GM12878 (cell line): ENCODE measurements around the gene ZMYND11. TPM values are rescaled to one million over a fixed set of nuclear protein-coding genes. Genes with fewer than 3 reads are reported as not detected.

Source experiments
- ATAC-seq: fragments of 200-7000 bp; cut with Tn5 transposase; 3 replicates; pipeline ENCODE4 v1.9.1; 2020; ENCODE audit warnings: mild to moderate bottlenecking, moderate library complexity
- BruUV-seq: library from RNA; stranded (reverse); fragments of 400-500 nt; replicated peaks from 2 replicates; lab custom pipeline; 2021; lab: Mats Ljungman, UMichigan
- CTCF ChIA-PET: fragments of 300-600 bp; sonication (Branson Sonifier 250); formaldehyde crosslinking; extraction: SDS; loops from one replicate; lab custom pipeline; 2021; ENCODE audit warnings: inconsistent platforms; lab: Yijun Ruan, JAX
- POLR2A ChIA-PET: fragments of 350-600 bp; formaldehyde crosslinking; extraction: SDS; loops from one replicate; lab custom pipeline; 2021; ENCODE audit warnings: inconsistent platforms; lab: Charles Lee
- RAD21 ChIA-PET: fragments of 300-600 bp; sonication (Branson Sonifier 250); formaldehyde crosslinking; loops from one replicate; lab custom pipeline; 2023; ENCODE audit warnings: antibody characterized with exemption; ENCODE audit not compliant: unreplicated experiment; lab: Charles Lee
- SMC1A ChIA-PET: fragments of 300-600 bp; sonication (Branson Sonifier 250); formaldehyde crosslinking; loops from one replicate; lab custom pipeline; 2023; ENCODE audit not compliant: unreplicated experiment, uncharacterized antibody; lab: Charles Lee
- DNase-seq: peaks from one replicate; pipeline ENCODE4 v3.0.0-alpha.2; 2011; ENCODE audit warnings: low read depth, low spot score
- FAIRE-seq: peaks from 3 replicates; lab custom pipeline; 2011; peaks lifted over from hg19 to GRCh38; lab: Jason Lieb, UNC
- H2AFZ ChIP-seq: 2 replicates; pipeline ENCODE4 v1.6.0; 2011; ENCODE audit warnings: low read depth, low read length, control low read depth; ENCODE audit not compliant: control insufficient read depth
- H3K27ac ChIP-seq: 2 replicates; pipeline ENCODE4 v1.5.1; 2011; ENCODE audit warnings: control low read depth; ENCODE audit not compliant: control insufficient read depth, insufficient read depth
- H3K27me3 ChIP-seq, 2 experiments: replicated peaks in 1 of 2; 2 replicates each; pipeline versions ENCODE4 v1.6.0 to v1.6.1; 2011; ENCODE audit warnings: low read length in 1 of 2; ENCODE audit not compliant: control insufficient read depth in 2 of 2, insufficient read depth in 2 of 2
- H3K36me3 ChIP-seq, 2 experiments: 2 replicates each; pipeline ENCODE4 v1.5.1; 2011; ENCODE audit warnings: low read length in 1 of 2; ENCODE audit not compliant: control insufficient read depth in 2 of 2, insufficient read depth in 2 of 2
- H3K4me1 ChIP-seq: 2 replicates; pipeline ENCODE4 v1.6.1; 2011; ENCODE audit warnings: mild to moderate bottlenecking, low read length, moderate library complexity, mixed read lengths; ENCODE audit not compliant: control insufficient read depth, insufficient read depth
- H3K4me2 ChIP-seq: 2 replicates; pipeline ENCODE4 v1.6.0; 2011; ENCODE audit warnings: control low read depth; ENCODE audit not compliant: control insufficient read depth, insufficient read depth
- H3K4me3 ChIP-seq: fragments of 200-600 bp; sonication (generic); 2 replicates; pipeline ENCODE4 v1.5.1; 2016
- H3K79me2 ChIP-seq: 2 replicates; pipeline ENCODE4 v1.6.0; 2011; ENCODE audit warnings: low read length; ENCODE audit not compliant: control insufficient read depth, insufficient read depth
- H3K9ac ChIP-seq: 2 replicates; pipeline ENCODE4 v1.8.0; 2011; ENCODE audit warnings: low read length, control low read depth, mixed read lengths; ENCODE audit not compliant: control insufficient read depth, insufficient read depth
- H3K9me3 ChIP-seq: replicated peaks from 3 replicates; pipeline ENCODE4 v1.5.1; 2011; ENCODE audit warnings: mild to moderate bottlenecking, low read length; ENCODE audit not compliant: control insufficient read depth, insufficient read depth
- H4K20me1 ChIP-seq: 2 replicates; pipeline ENCODE4 v1.6.0; 2011; ENCODE audit not compliant: control insufficient read depth, insufficient read depth
- ATF2 ChIP-seq: IDR thresholded peaks from 2 replicates; pipeline ENCODE4 v1.6.1; 2012; ENCODE audit warnings: low read length, inconsistent platforms
- CBX3 ChIP-seq: fragments of 200-600 bp; sonication (generic); IDR thresholded peaks from 2 replicates; pipeline ENCODE4 v1.6.1; 2016; ENCODE audit warnings: low read depth, borderline replicate concordance
- CEBPZ ChIP-seq: fragments of 150-350 bp; IDR thresholded peaks from 2 replicates; pipeline ENCODE4 v1.6.1; 2016; ENCODE audit warnings: low read depth, low read length
- HDGF ChIP-seq: fragments of 450-650 bp; IDR thresholded peaks from 2 replicates; pipeline ENCODE4 v1.6.1; 2016; ENCODE audit warnings: antibody characterized with exemption
- JUND ChIP-seq: IDR thresholded peaks from 2 replicates; pipeline ENCODE4 v1.6.1; 2012; ENCODE audit warnings: low read depth, mild to moderate bottlenecking, low read length, improper control_type of control experiment, moderate library complexity
- LARP7 ChIP-seq: fragments of 450-650 bp; IDR thresholded peaks from 2 replicates; pipeline ENCODE4 v1.6.1; 2017; ENCODE audit warnings: mild to moderate bottlenecking
- MYC ChIP-seq: IDR thresholded peaks from 2 replicates; pipeline ENCODE4 v1.6.1; 2011; ENCODE audit warnings: mild to moderate bottlenecking, low read length, moderate library complexity, inconsistent platforms; ENCODE audit not compliant: insufficient read depth, insufficient replicate concordance, insufficient read length, severe bottlenecking
- PAX5 ChIP-seq: IDR thresholded peaks from 2 replicates; pipeline ENCODE4 v1.6.1; 2011; ENCODE audit warnings: low read depth, low read length, borderline replicate concordance
- PML ChIP-seq: IDR thresholded peaks from 2 replicates; pipeline ENCODE4 v1.6.1; 2012; ENCODE audit warnings: low read length, inconsistent platforms
- POLR2AphosphoS5 ChIP-seq: IDR thresholded peaks from 2 replicates; pipeline ENCODE4 v1.6.1; 2011; ENCODE audit warnings: mild to moderate bottlenecking, low read length, inconsistent platforms
- POU2F2 ChIP-seq: IDR thresholded peaks from 3 replicates; pipeline ENCODE4 v1.6.1; 2011; ENCODE audit warnings: low read depth, mild to moderate bottlenecking, low read length, borderline replicate concordance
- RBBP5 ChIP-seq: fragments of 200-600 bp; sonication (generic); conservative IDR thresholded peaks from 2 replicates; pipeline ENCODE4 v1.6.1; 2016
- RELA ChIP-seq: fragments of 450-650 bp; IDR thresholded peaks from 2 replicates; pipeline ENCODE4 v1.8.0; 2014; ENCODE audit warnings: borderline replicate concordance; ENCODE audit not compliant: partially characterized antibody
- SIN3A ChIP-seq: IDR thresholded peaks from 2 replicates; pipeline ENCODE4 v1.6.1; 2012; ENCODE audit warnings: low read depth, low read length, improper control_type of control experiment
- SIX5 ChIP-seq: IDR thresholded peaks from 2 replicates; pipeline ENCODE4 v1.6.1; 2011; ENCODE audit warnings: mild to moderate bottlenecking, low read depth, low read length, moderate library complexity; ENCODE audit not compliant: severe bottlenecking
- ZNF217 ChIP-seq: fragments of 450-650 bp; IDR thresholded peaks from 2 replicates; pipeline ENCODE4 v1.6.1; 2017; ENCODE audit warnings: antibody characterized with exemption, mild to moderate bottlenecking
- whole genome bisulfite sequencing: methylation state at CpG from one replicate; pipeline ENCODE4 v1.1.6; 2016; ENCODE audit warnings: low lambda C conversion rate; ENCODE audit not compliant: insufficient replicate concordance, insufficient coverage; ENCODE audit errors: missing lambda C conversion rate; 5-methylcytosine and 5-hydroxymethylcytosine counted together
- in situ Hi-C: fragments of 300-500 bp; cut with MboI; formaldehyde crosslinking; loops from 9 replicates; pipeline ENCODE4 v1.14.3; 2018; ENCODE audit warnings: mixed read lengths
- intact Hi-C: fragments of 100-400 bp; cut with micrococcal nuclease; formaldehyde crosslinking; loops from one replicate; pipeline ENCODE4 v1.14.2; 2022; ENCODE audit not compliant: unreplicated experiment
- polyA plus RNA-seq, 11 experiments: library from polyadenylated mRNA; depleted of rRNA in 4 of 11; unstranded in 6 of 11; stranded (reverse) in 5 of 11; fragments of >200 nt; fragmentation: Nextera tagmentation in 4 of 11; fragmentation: Illumina TruSeq in 1 of 11; extraction: Ambion mirVana in 4 of 11; extraction: Trizol in 1 of 11; gene quantifications; 1 replicate in 1 of 11; 2 replicates in 10 of 11; pipeline versions ENCODE4 v1.2.1 to v1.2.3, GENCODE V29; 2011 to 2016; ENCODE audit warnings: inconsistent platforms in 2 of 11, missing spikeins in 2 of 11, low read depth in 1 of 11
- total RNA-seq, 4 experiments: library from RNA; depleted of rRNA in 3 of 4; stranded (reverse); fragments of >200 nt in 3 of 4; fragmentation: Illumina TruSeq in 1 of 4; extraction: Trizol in 1 of 4; gene quantifications; 2 replicates each; pipeline versions ENCODE4 v1.2.1 to v1.2.3, GENCODE V29; 2013 to 2021
- TF ChIP-seq, protein P1 (sequence below): fragments of 450-650 bp; formaldehyde crosslinking; IDR thresholded peaks from 2 replicates; pipeline ENCODE4 v1.5.0; 2022; ENCODE audit warnings: mild to moderate bottlenecking, missing genetic modification characterization

Gene ZMYND11
- total and polyA plus RNA-seq, 10 of the 15 experiments (the other 5 are each of a cell fraction or from before 2014, with no cell fraction given): 3.3 to 24.4 (median 13.1) TPM

GRCh38 chr10:200405-200804 is 65.2 kb downstream of the ZMYND11 start:
- Histone ChIP-seq H3K4me2 (no peak overlapping the region), H3K9me3 (no peaks in the 10 kb centered on the region), H3K36me3 (no peaks in the 10 kb centered on the region), H3K79me2 (no peaks in the 10 kb centered on the region), H3K9ac (no peak overlapping the region), H3K4me1 (no peaks in the 10 kb centered on the region), H3K27ac (no peak overlapping the region), H4K20me1 (no peaks in the 10 kb centered on the region), H3K27me3 (no peaks in the 10 kb centered on the region), H3K4me3 (no peak overlapping the region), H2AFZ (no peak overlapping the region)
- ChIA-PET POLR2A (no interaction called here), RAD21 (no interaction called here), SMC1A (no interaction called here), CTCF (no interaction called here)
- BruUV-seq: no TSS peak
- intact Hi-C loops: no loop called here
- DNase-seq (no peak), FAIRE-seq (no peak), ATAC-seq (no peak)
- TF ChIP-seq PML: no peak
- no peak for TF ChIP-seq ATF2
- no peak for TF ChIP-seq CEBPZ
- TF ChIP-seq SIX5: no peak
- no peak for TF ChIP-seq LARP7
- TF ChIP-seq, protein P1, sequence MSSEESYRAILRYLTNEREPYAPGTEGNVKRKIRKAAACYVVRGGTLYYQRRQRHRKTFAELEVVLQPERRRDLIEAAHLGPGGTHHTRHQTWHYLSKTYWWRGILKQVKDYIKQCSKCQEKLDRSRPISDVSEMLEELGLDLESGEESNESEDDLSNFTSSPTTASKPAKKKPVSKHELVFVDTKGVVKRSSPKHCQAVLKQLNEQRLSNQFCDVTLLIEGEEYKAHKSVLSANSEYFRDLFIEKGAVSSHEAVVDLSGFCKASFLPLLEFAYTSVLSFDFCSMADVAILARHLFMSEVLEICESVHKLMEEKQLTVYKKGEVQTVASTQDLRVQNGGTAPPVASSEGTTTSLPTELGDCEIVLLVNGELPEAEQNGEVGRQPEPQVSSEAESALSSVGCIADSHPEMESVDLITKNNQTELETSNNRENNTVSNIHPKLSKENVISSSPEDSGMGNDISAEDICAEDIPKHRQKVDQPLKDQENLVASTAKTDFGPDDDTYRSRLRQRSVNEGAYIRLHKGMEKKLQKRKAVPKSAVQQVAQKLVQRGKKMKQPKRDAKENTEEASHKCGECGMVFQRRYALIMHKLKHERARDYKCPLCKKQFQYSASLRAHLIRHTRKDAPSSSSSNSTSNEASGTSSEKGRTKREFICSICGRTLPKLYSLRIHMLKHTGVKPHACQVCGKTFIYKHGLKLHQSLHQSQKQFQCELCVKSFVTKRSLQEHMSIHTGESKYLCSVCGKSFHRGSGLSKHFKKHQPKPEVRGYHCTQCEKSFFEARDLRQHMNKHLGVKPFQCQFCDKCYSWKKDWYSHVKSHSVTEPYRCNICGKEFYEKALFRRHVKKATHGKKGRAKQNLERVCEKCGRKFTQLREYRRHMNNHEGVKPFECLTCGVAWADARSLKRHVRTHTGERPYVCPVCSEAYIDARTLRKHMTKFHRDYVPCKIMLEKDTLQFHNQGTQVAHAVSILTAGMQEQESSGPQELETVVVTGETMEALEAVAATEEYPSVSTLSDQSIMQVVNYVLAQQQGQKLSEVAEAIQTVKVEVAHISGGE: no peak
- no peak for TF ChIP-seq RELA
- no peak for TF ChIP-seq RBBP5
- no peak for TF ChIP-seq POLR2AphosphoS5
- no peak for TF ChIP-seq ZNF217
- TF ChIP-seq MYC: no peak
- no peak for TF ChIP-seq HDGF
- no peak for TF ChIP-seq SIN3A
- no peak for TF ChIP-seq JUND
- TF ChIP-seq POU2F2: no peak
- no peak for TF ChIP-seq PAX5
- TF ChIP-seq CBX3: no peak
- in situ Hi-C loops: no loop called here
- 100% methylated on average over 1 of the region's 1 CpG for WGBS
